ENCODE data around the gene LEKR1. TPM values are rescaled to one million over a fixed set of nuclear protein-coding genes. Genes with fewer than 3 reads are reported as not detected.

Gene LEKR1
- total and polyA plus RNA-seq, 3 donors from 2014 or later: 9.7 to 23.0 (median 22.9) TPM

DNA sequence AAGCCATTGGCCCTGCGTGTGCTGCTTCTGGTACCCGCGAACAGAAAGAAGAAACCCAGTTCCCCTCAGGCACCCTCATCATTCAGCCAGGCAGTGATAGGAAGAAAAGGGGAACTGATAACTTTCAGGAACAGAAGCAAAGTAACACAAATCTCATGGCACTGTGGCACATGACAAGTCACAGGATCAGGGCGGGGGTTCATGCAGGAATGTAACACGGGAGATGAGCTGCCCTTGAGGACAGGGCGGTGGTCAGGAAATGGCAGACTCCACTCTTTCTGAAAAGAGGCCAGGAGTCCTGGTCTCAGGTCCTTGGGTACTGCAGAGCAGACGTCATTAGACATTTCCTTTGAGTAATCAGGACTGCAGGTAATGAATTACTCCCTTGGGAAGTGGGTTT, 238.2 kb downstream of the LEKR1 start:
- H3K36me3 ChIP-seq (ENCODE audit: low read depth, missing control alignments): no peaks in the 10 kb centered on the region
- DNase-seq: no peak
- no peaks in the 10 kb centered on the region for H3K27me3 ChIP-seq
- H3K4me3 ChIP-seq: no peak overlapping the region
- H3K27ac ChIP-seq: no peak overlapping the region
- H3K9me3 ChIP-seq: no peaks in the 10 kb centered on the region
- intact Hi-C loops (cut with DNase I; ENCODE audit: low total_unique reads): no loop called here
- TF ChIP-seq, protein P1, sequence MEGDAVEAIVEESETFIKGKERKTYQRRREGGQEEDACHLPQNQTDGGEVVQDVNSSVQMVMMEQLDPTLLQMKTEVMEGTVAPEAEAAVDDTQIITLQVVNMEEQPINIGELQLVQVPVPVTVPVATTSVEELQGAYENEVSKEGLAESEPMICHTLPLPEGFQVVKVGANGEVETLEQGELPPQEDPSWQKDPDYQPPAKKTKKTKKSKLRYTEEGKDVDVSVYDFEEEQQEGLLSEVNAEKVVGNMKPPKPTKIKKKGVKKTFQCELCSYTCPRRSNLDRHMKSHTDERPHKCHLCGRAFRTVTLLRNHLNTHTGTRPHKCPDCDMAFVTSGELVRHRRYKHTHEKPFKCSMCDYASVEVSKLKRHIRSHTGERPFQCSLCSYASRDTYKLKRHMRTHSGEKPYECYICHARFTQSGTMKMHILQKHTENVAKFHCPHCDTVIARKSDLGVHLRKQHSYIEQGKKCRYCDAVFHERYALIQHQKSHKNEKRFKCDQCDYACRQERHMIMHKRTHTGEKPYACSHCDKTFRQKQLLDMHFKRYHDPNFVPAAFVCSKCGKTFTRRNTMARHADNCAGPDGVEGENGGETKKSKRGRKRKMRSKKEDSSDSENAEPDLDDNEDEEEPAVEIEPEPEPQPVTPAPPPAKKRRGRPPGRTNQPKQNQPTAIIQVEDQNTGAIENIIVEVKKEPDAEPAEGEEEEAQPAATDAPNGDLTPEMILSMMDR (IDR thresholded peaks at IDR 0.05): no peak
- TF ChIP-seq POLR2A (IDR thresholded peaks at IDR 0.05): no peak
- WGBS, 2 donors: 77 to 85% methylated on average over 7 of the region's 7 CpGs
- H3K4me1 ChIP-seq: no peaks in the 10 kb centered on the region

DNA sequence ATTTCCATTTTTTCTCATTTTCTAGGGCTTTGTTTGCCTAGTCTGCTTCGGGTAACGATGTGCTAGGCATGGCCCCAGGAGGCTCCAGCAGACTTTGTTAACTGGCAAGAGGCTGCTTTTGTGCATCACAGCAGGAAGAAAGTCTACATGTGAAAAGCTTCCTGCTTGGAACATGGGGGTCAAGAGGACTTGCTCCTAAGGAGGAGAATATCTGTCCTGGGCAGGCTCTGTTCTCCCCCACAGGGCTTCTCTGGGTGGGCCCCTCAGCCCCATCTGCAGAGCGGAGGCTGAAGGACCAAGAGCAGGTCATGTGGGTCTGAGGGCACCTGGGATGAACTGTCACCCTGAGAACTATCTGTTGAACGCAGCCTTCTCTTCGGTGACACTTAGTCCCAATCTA, 239.0 kb downstream of the LEKR1 start:
- H3K27ac ChIP-seq: no peak overlapping the region
- H3K9me3 ChIP-seq: no peaks in the 10 kb centered on the region
- H3K4me3 ChIP-seq: no peak overlapping the region
- intact Hi-C loops (cut with DNase I; ENCODE audit: low total_unique reads): no loop called here
- H3K36me3 ChIP-seq (ENCODE audit: low read depth, missing control alignments): no peaks in the 10 kb centered on the region
- H3K27me3 ChIP-seq: no peaks in the 10 kb centered on the region
- TF ChIP-seq POLR2A (IDR thresholded peaks at IDR 0.05): no peak
- TF ChIP-seq, protein P1 (IDR thresholded peaks at IDR 0.05): no peak
- WGBS, 2 donors: 78 to 85% methylated on average over 5 of the region's 5 CpGs
- DNase-seq: no peak
- H3K4me1 ChIP-seq: no peaks in the 10 kb centered on the region

DNA sequence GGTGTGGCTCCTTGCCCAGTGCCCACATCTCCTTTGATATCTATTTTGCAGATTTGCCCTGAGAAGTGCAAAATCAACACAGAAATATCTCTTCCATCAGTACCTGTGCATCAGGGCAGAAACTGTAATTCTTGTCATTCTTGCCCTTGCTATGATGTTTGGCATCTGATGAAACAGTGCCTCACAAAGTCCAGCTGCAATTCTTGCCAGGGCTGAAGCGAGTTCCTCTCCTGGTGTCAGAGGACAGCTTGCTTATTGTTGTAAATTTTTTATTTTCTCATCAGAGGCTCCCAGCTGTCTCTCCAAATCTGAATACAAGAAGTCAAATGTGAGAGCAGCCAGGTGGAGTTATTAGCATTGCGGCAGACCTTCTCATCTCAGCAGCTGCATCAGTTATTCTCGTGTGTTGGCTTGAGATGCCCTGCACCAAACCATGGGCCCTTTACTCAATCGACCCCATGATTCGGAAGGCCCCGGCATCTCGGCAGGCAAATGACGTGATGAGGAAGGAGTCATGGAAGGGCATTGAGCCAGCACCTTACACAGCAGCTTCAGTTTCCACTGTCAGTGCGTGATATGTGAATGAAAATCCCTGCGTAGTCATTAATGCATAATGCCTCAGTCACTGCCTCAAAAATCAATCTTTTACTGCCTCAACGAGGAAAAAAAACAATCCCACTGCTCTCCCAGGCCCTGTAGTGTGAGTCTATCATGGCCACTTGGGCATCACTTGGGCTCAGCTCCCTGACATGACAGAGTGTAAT, 240.4 kb downstream of the LEKR1 start:
- intact Hi-C loops (cut with DNase I; ENCODE audit: low total_unique reads): no loop called here
- WGBS, 2 donors: 91 to 98% methylated on average over 5 to 11 of the region's 11 CpGs
- TF ChIP-seq, protein P1 (IDR thresholded peaks at IDR 0.05): no peak
- no peak for TF ChIP-seq POLR2A (IDR thresholded peaks at IDR 0.05)
- peaks cover 4% of the 10 kb centered on the region for H3K4me1 ChIP-seq
- H3K9me3 ChIP-seq: no peaks in the 10 kb centered on the region
- no peak overlapping the region for H3K27ac ChIP-seq
- H3K4me3 ChIP-seq: no peak overlapping the region
- no peaks in the 10 kb centered on the region for H3K27me3 ChIP-seq
- no peaks in the 10 kb centered on the region for H3K36me3 ChIP-seq (ENCODE audit: low read depth, missing control alignments)
- no peak for DNase-seq

DNA sequence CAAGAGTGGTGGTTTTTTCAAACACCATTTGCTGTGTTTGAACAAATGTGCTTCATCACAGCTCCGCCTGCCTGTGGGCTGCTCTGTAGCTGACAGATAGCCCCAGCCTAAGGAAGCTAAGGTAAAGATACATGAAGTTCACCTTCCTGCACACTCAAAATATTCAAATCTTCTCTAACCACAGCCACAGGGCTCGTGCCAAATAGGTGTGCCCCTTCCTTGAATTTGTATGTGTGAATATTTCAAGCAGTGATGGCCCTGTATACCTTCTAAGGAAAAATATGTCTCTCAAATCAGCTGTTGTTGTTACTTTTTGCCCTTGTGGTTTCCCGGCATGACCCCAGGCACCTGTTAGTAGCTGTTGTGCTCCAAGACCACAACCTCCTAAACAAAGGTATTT, 241.0 kb downstream of the LEKR1 start:
- DNase-seq: no peak
- TF ChIP-seq, protein P1 (IDR thresholded peaks at IDR 0.05): no peak
- no peak for TF ChIP-seq POLR2A (IDR thresholded peaks at IDR 0.05)
- intact Hi-C loops (cut with DNase I; ENCODE audit: low total_unique reads): no loop called here
- no peaks in the 10 kb centered on the region for H3K9me3 ChIP-seq
- H3K36me3 ChIP-seq (ENCODE audit: low read depth, missing control alignments): no peaks in the 10 kb centered on the region
- WGBS, 2 donors: 94 to 98% methylated on average over 3 of the region's 3 CpGs
- no peak overlapping the region for H3K4me3 ChIP-seq
- no peaks in the 10 kb centered on the region for H3K27me3 ChIP-seq
- H3K4me1 ChIP-seq: peaks cover 4% of the 10 kb centered on the region
- H3K27ac ChIP-seq: no peak overlapping the region

DNA sequence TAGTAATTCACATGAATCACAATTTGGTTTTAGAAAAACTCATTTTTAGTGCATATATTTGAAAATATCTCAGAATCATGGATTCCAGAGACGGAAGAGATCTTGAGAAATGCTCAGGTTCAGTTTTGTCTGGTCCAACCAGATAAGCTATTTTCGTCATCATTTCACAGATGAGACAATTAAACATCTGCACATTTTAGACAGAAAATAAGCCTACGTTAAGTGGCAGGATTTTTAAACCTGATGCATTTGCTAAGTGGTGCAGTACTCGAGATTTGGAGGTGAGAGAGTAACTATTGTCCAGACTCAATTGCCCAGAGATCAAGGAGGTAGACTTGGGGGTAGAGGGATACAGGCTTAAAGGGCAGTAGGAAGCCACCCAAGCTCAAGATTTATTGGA, 243.3 kb downstream of the LEKR1 start:
- Histone ChIP-seq H3K27ac (no peak overlapping the region), H3K4me1 (peaks cover 4% of the 10 kb centered on the region), H3K27me3 (no peaks in the 10 kb centered on the region), H3K36me3 (ENCODE audit: low read depth, missing control alignments) (no peaks in the 10 kb centered on the region), H3K9me3 (no peaks in the 10 kb centered on the region), H3K4me3 (no peak overlapping the region)
- 89 to 97% methylated on average over 4 of the region's 4 CpGs for WGBS, 2 donors
- no peak for DNase-seq
- TF ChIP-seq, protein P1 (IDR thresholded peaks at IDR 0.05): no peak
- no peak for TF ChIP-seq POLR2A (IDR thresholded peaks at IDR 0.05)
- intact Hi-C loops (cut with DNase I; ENCODE audit: low total_unique reads): no loop called here

Measured in testis (tissue), 3 donors.